GM10847 (cell line): ENCODE measurements around the gene NTNG2.

Experiments
- POLR2A ChIP-seq: IDR thresholded peaks from 2 replicates; pipeline ENCODE4 v1.6.1; 2011; ENCODE audit not compliant: insufficient read length; ENCODE audit errors: extremely low read depth

NTNG2 gene, protein sequence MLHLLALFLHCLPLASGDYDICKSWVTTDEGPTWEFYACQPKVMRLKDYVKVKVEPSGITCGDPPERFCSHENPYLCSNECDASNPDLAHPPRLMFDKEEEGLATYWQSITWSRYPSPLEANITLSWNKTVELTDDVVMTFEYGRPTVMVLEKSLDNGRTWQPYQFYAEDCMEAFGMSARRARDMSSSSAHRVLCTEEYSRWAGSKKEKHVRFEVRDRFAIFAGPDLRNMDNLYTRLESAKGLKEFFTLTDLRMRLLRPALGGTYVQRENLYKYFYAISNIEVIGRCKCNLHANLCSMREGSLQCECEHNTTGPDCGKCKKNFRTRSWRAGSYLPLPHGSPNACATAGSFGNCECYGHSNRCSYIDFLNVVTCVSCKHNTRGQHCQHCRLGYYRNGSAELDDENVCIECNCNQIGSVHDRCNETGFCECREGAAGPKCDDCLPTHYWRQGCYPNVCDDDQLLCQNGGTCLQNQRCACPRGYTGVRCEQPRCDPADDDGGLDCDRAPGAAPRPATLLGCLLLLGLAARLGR

GRCh38 chr9:132161743-132162184 lies at the start of gene NTNG2:
NTNG2 (plus strand) TSS chr9:132162058; CDS start chr9:132166832, 4,774 bp downstream.
- TF ChIP-seq POLR2A: no peak

DNA sequence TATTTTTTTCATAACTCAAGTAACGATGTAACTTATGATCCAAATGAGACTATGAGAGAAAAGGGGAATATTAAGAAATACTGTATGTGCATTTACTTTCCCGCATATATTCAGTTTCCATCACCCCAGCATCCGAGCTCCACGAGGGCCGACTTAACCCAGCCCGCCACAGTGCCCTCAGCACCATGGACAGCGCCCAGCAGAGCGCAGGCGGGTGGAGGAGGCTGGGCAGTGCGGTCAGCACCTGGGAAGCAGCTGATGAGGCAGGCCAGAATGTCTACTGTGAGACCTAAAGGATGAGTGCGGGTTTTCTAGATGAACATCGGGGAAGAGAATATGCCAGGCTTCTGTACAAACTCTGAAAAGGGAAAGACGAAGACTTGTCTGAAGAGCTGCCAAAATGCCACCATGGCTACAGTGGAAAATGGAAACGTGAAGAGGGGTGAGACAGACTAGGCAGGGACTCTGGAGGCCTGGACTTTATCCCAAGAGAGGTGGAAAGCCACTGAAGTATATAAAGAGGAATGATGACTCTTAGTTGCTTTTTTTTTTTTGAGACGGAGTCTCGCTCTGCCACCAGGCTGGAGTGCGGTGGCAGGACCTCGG lies 47.7 kb upstream of the NTNG2 start:
- TF ChIP-seq POLR2A: no peak

DNA sequence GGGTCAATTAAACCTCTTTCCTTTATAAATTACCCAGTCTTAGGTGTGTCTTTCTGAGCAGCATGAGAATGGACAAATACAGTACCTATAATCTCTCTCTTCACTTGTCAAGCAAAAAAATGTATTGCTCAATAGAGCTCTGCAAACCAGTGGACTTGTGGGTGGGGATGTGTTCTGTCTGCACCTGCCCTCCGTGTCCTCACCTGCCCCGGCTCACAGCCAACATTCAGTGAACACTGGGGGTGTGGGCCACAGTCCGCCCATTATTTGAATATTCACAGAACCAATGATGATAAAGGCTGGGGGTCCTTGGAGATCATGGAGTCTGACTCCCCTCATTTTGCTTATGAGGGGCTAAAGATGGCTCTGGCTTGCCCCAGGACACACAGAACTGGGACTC lies 45.3 kb upstream of the NTNG2 start:
- no peak for TF ChIP-seq POLR2A

- TF ChIP-seq POLR2A: no peak
These were observed 44.2 kb upstream of the NTNG2 start for GRCh38 chr9:132117694-132118093.

GRCh38 chr9:132121021-132121420 lies 40.8 kb upstream of the NTNG2 start:
- TF ChIP-seq POLR2A: no peak

DNA sequence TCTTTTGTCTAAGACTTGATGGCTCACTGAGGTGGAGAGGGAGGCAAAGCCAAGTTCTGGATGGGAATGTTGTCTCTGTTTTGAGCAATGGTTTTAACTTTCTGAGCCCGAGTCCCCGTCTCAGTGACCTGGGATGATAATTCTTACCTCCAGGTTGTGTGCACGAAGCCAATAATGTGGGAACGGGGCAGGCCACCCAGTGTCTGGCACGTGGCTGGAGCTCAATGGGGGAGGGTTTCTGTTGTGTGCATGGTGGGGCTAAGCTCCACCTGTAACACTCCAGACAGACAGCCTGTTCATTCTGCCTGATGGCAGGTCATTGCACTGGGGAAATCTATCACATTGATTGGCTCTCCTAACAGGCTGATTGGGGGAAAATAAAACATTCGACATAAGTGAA lies 37.1 kb upstream of the NTNG2 start:
- TF ChIP-seq POLR2A: no peak

GRCh38 chr9:132125361-132125760 lies 36.5 kb upstream of the NTNG2 start:
- no peak for TF ChIP-seq POLR2A

- no peak for TF ChIP-seq POLR2A
These were observed 35.7 kb upstream of the NTNG2 start for GRCh38 chr9:132125944-132126679.

GRCh38 chr9:132126680-132127236 lies 35.1 kb upstream of the NTNG2 start:
- no peak for TF ChIP-seq POLR2A

- no peak for TF ChIP-seq POLR2A
These were observed 33.8 kb upstream of the NTNG2 start for GRCh38 chr9:132127888-132128534.

DNA sequence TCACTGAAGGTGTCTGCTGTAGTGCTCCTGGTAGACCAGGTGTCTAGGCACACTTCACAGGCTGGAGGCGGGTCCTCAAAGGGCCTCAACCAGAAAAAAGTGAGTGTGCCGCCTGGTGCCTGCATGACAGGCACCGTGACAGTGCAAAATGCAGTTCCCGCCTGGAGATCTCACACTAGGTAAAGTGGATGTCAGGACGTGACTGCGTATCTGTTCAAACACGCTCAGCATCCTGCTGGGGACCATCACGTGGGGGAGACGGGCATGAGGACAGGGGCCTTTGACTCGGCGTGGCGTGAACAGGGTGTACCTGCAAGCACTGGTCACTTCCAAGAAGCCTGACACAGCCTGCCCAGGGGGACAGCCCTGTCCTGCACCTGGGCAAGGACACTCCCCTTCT lies 32.3 kb upstream of the NTNG2 start:
- TF ChIP-seq POLR2A: no peak

GRCh38 chr9:132135456-132135855 lies 26.4 kb upstream of the NTNG2 start:
- TF ChIP-seq POLR2A: no peak

GRCh38 chr9:132136151-132136780 lies 25.6 kb upstream of the NTNG2 start:
- TF ChIP-seq POLR2A: no peak

DNA sequence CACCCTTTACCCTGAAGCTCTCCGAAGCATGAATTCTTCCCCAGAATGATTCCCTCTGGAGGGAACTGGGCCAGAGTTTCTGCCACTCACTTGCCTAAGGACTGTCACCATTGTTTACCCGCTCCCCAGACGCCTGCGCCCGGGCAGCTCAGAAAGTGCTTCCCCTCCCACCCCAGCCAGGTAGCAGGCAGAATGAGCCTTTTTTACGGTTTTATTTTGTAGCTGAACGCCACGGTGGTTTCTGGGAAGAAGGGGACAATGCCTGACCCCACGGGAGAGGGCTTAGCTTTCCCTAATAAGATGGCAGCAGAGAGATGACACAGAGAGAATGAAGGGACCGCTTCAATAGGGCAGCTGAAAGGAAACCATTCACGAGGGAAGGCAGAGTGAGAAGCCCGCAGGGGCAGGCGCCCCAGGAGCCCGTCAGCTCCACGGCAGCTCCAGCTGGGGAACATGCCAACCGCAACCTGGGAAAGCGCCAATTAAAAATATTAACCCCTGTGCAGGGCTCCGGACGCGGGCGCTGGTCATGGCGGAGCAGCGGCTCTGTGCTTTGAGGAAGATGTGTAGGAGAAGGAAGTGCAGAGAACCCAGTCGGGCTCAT lies 20.4 kb upstream of the NTNG2 start:
- TF ChIP-seq POLR2A: no peak
